HEK293T (cell line): ENCODE data around the gene UMAD1.

Experiments used
- CTCF ChIA-PET: fragments of 350-600 bp; formaldehyde crosslinking; extraction: SDS; loops from one replicate; lab custom pipeline; 2021; ENCODE audit warnings: antibody characterized with exemption, inconsistent platforms; lab: Yijun Ruan, JAX
- POLR2A ChIA-PET: fragments of 350-600 bp; formaldehyde crosslinking; extraction: SDS; loops from one replicate; lab custom pipeline; 2020; ENCODE audit warnings: antibody characterized with exemption, inconsistent platforms; lab: Yijun Ruan, JAX
- DNase-seq: peaks from one replicate; pipeline ENCODE4 v3.0.0; 2012; ENCODE audit warnings: mixed read lengths; ENCODE audit errors: extremely low spot score
- ARNT ChIP-seq: fragments of 450-650 bp; IDR thresholded peaks from 2 replicates; pipeline ENCODE4 v1.6.1; 2017; ENCODE audit warnings: mild to moderate bottlenecking
- BHLHE40 ChIP-seq: fragments of 450-650 bp; IDR thresholded peaks from 2 replicates; pipeline ENCODE4 v1.6.1; 2016; ENCODE audit warnings: mild to moderate bottlenecking, moderate library complexity, borderline replicate concordance
- CTBP1 ChIP-seq: fragments of 450-650 bp; IDR thresholded peaks from 2 replicates; pipeline ENCODE4 v1.6.1; 2016; ENCODE audit warnings: borderline replicate concordance
- ELF4 ChIP-seq: fragments of 450-650 bp; IDR thresholded peaks from 2 replicates; pipeline ENCODE4 v1.6.1; 2017; ENCODE audit warnings: antibody characterized with exemption
- FOXA1 ChIP-seq: fragments of 450-650 bp; IDR thresholded peaks from 2 replicates; pipeline ENCODE4 v1.6.1; 2016; ENCODE audit warnings: mild to moderate bottlenecking
- FOXK2 ChIP-seq: fragments of 450-650 bp; IDR thresholded peaks from 2 replicates; pipeline ENCODE4 v1.6.1; 2016; ENCODE audit warnings: mild to moderate bottlenecking
- FOXM1 ChIP-seq: fragments of 450-650 bp; IDR thresholded peaks from 2 replicates; pipeline ENCODE4 v1.6.1; 2017; ENCODE audit warnings: mild to moderate bottlenecking, borderline replicate concordance
- HDGF ChIP-seq: fragments of 450-650 bp; IDR thresholded peaks from 2 replicates; pipeline ENCODE4 v1.6.1; 2017; ENCODE audit warnings: antibody characterized with exemption, borderline replicate concordance
- L3MBTL2 ChIP-seq: fragments of 450-650 bp; conservative IDR thresholded peaks from 2 replicates; pipeline ENCODE4 v1.6.1; 2016; ENCODE audit warnings: mild to moderate bottlenecking
- LEF1 ChIP-seq: fragments of 450-650 bp; IDR thresholded peaks from 2 replicates; pipeline ENCODE4 v1.6.1; 2017; ENCODE audit warnings: mild to moderate bottlenecking, borderline replicate concordance
- NFRKB ChIP-seq: fragments of 450-650 bp; IDR thresholded peaks from 2 replicates; pipeline ENCODE4 v1.6.1; 2016; ENCODE audit warnings: mild to moderate bottlenecking, moderate library complexity
- SP1 ChIP-seq: fragments of 450-650 bp; IDR thresholded peaks from 2 replicates; pipeline ENCODE4 v1.6.1; 2017
- SUZ12 ChIP-seq: fragments of 450-650 bp; IDR thresholded peaks from 2 replicates; pipeline ENCODE4 v1.6.1; 2016; ENCODE audit warnings: mild to moderate bottlenecking
- TARDBP ChIP-seq: fragments of 450-650 bp; IDR thresholded peaks from 2 replicates; pipeline ENCODE4 v1.6.1; 2016
- ZNF384 ChIP-seq: fragments of 450-650 bp; IDR thresholded peaks from 2 replicates; pipeline ENCODE4 v1.6.1; 2016
- TF ChIP-seq, protein P1 (sequence below): fragments of 450-650 bp; IDR thresholded peaks from 2 replicates; pipeline ENCODE4 v1.6.1; 2016

UMAD1 gene

DNA sequence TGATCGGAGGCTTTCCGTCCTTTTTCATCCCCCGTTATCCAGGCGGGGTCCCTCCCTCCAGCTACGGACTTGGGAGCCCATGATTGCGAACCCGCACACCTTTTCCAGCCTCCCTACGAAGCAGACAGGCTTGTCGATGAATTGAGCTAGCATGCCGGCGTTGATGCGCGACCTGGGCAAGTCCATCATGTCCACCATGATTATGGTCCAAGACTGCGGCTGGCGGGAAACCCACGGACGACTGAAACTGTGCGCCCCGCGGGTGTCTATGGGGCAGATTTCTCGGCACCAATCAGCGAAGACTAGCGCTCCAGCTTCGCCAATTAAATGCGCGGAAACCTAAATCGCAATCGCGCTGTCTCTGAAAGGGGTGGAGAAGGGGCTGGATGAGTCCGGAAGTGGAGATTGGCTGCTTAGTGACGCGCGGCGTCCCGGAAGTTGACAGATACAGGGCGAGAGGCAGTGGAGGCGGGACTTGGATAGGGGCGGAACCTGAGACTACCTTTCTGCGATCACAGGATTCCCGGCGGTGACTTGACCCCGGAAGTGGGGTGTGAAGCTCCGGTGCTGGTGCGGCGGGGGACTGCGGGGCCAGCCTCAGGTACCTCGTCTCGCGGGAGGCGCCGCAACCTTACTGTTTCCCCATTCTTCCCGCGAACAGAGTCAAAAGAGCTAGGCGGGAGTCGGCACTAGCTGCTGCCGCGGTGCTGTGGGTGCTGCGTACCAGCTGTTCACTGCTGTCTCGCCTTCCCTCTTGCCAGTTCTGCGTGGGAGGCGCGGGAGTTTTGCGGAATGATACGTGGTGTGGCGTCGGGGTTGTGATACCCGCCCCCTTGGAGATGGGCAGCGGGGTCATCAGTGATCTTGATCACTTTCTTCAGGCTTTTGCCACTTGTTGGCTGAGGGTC, at the start of gene UMAD1:
Gene UMAD1 (plus strand): TSS at position 532 of the 908 bp plus-strand sequence. CDS start 32,620 bp downstream, outside the sequence.
- peak; percentile 93 for DNase-seq
- ChIA-PET POLR2A (interaction anchor here (0.7 to 1.7 kb wide), 13 partner anchors 9 to 675 kb away, joined by 3 to 9 read pairs (median 3); no protein-coding TSS in a partner anchor), CTCF (interaction anchor here (0.6 to 1.1 kb wide), 3 partner anchors 11 to 15 kb away, joined by 3 to 5 read pairs (median 5); no protein-coding TSS in a partner anchor)
- TF ChIP-seq ELF4: peak; percentile 97
- TF ChIP-seq, protein P1, sequence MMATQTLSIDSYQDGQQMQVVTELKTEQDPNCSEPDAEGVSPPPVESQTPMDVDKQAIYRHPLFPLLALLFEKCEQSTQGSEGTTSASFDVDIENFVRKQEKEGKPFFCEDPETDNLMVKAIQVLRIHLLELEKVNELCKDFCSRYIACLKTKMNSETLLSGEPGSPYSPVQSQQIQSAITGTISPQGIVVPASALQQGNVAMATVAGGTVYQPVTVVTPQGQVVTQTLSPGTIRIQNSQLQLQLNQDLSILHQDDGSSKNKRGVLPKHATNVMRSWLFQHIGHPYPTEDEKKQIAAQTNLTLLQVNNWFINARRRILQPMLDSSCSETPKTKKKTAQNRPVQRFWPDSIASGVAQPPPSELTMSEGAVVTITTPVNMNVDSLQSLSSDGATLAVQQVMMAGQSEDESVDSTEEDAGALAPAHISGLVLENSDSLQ: peak; percentile 75; the same call in 1 of the 2 replicates
- no peak for TF ChIP-seq ARNT
- TF ChIP-seq L3MBTL2: peak; percentile 88
- peak; percentile 5; the same call in 1 of the 2 replicates for TF ChIP-seq CTBP1
- no peak for TF ChIP-seq FOXM1

DNA sequence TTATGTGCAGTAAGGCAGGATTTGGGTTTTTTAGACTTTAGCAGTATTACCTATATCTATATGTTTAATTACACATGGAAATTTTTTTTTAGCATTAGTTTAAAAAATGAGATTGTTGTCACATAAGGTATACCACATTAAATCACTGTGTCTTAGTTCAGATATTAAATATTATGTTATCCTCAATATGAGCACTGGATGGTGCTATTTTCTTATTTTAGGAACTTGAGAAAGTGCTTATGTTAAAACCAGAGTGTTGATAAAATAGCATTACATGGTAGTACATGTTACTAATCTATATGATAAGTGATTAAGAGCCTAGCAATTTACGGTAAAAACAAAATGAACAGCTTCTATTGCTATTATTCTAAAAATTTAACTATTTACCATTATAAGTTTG, 45.1 kb upstream of the UMAD1 start:
- ChIA-PET CTCF (no interaction called here), POLR2A (interaction anchor here (0.9 kb wide), 1 partner anchor 45 kb away, joined by 3 read pairs; the partner anchor contains the start of gene UMAD1)
- TF ChIP-seq L3MBTL2: no peak
- TF ChIP-seq CTBP1: no peak
- TF ChIP-seq, protein P1: no peak
- no peak for TF ChIP-seq FOXA1
- TF ChIP-seq LEF1: no peak
- no peak for TF ChIP-seq FOXM1
- TF ChIP-seq NFRKB: no peak
- no peak for TF ChIP-seq HDGF
- DNase-seq: peak; percentile 5

DNA sequence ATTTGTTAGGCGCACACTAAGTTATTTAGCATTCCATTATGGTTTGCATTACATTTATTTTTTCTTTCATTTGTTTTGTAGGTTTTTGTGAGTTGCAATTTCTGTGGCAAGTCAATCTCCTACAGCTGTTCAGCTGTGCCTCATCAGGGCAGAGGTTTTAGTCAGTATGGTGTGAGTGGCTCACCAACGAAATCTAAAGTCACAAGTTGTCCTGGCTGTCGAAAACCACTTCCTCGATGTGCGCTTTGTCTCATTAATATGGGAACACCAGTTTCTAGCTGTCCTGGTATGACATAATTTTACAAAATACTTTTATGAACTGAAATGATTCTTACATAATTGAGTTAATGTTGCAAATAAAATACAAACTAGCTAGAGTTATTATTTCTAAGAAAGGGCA, 44.4 kb upstream of the UMAD1 start:
- DNase-seq: no peak
- TF ChIP-seq BHLHE40 (no peak), SUZ12 (no peak), ELF4 (no peak), HDGF (no peak), FOXA1 (no peak), LEF1 (no peak), CTBP1 (no peak), ZNF384 (no peak), FOXK2 (no peak), L3MBTL2 (no peak), SP1 (no peak), NFRKB (no peak), FOXM1 (no peak), TARDBP (no peak)
- TF ChIP-seq, protein P1: no peak
- CTCF ChIA-PET: no interaction called here
- POLR2A ChIA-PET: no interaction called here

DNA sequence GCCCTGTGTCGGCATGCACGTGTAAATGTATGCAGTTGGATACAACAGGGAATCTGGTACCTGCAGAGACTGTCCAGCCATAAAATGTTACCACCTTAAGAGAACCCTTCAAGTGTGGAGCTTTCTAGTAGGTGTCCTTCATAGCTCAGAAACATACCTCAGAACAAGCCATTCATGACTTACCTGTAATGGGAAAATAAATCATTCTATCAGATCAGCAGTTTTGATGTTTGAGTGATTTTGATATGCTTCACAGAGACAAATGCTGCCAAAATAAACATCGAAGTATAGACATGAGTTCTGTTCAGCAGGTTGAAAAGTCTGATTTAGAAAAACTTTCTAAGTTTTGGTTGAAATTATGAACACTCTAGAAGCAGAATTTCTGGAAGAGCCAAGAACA, 33.5 kb upstream of the UMAD1 start:
- CTCF ChIA-PET: no interaction called here
- POLR2A ChIA-PET: no interaction called here
- DNase-seq: no peak
- TF ChIP-seq SP1: no peak
- no peak for TF ChIP-seq ZNF384
- TF ChIP-seq, protein P1: no peak
- no peak for TF ChIP-seq FOXA1
- TF ChIP-seq FOXM1: no peak
- no peak for TF ChIP-seq NFRKB
- TF ChIP-seq ARNT: no peak
- TF ChIP-seq BHLHE40: no peak
- TF ChIP-seq L3MBTL2: no peak
- no peak for TF ChIP-seq CTBP1
- no peak for TF ChIP-seq HDGF

DNA sequence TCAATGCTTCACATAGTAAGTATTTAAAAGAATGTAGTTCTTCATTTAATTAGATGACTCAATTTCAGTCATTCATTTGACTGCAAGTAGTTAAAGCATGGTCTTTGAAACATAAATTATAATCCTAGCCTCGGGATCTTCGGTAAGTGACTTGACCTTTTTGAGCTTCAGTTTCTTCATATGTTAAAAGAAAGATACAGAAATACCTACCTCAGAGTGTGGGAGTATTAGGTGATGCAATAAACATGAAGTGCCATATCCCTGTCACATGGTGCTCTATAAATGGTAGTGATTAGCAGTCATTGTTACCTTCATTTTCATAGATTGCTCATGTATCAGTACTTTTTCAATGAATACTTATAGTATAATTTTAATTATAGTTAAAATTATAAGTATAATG, 31.2 kb upstream of the UMAD1 start:
- ChIA-PET POLR2A (no interaction called here), CTCF (no interaction called here)
- TF ChIP-seq NFRKB (no peak), ELF4 (no peak), FOXM1 (no peak), ARNT (no peak), ZNF384 (no peak), L3MBTL2 (no peak), SP1 (no peak), TARDBP (no peak), HDGF (no peak)
- no peak for DNase-seq

DNA sequence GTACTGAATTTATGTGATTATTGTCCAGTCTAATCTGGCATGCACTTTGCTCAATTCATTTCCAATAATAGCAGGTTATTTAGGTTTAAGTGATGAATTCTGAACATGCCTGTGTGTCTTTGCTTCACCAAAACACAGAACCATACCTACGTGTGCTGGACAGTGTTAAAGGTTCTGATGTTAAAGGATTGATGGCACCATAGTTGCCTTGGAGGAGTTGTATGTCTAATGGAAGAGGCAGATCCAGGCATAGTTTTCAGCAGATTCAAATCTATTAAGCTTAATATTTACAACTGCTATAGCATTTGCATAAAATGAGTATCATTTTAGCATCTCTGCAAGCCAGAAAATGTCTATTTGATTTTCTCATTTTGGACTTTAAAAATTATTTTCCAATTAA, 28.0 kb upstream of the UMAD1 start:
- TF ChIP-seq ZNF384 (no peak), LEF1 (no peak), FOXA1 (no peak)
- ChIA-PET POLR2A (no interaction called here), CTCF (no interaction called here)
- no peak for DNase-seq
